HepG2 (cell line): ENCODE data around the gene PPP2R5C.

ENCODE experiments used
- CBFB ChIP-seq: sonication (generic); formaldehyde crosslinking; IDR thresholded peaks from 2 replicates; pipeline ENCODE4 v1.4.0; 2020; ENCODE audit warnings: missing genetic modification reagents
- MTF2 ChIP-seq: sonication (generic); formaldehyde crosslinking; IDR thresholded peaks from 2 replicates; pipeline ENCODE4 v1.5.0; 2020; ENCODE audit warnings: missing genetic modification reagents, borderline replicate concordance
- NFKB2 ChIP-seq: sonication (generic); formaldehyde crosslinking; IDR thresholded peaks from 2 replicates; pipeline ENCODE4 v1.4.0; 2020; ENCODE audit warnings: missing genetic modification reagents, borderline replicate concordance
- NR1H2 ChIP-seq: sonication (generic); formaldehyde crosslinking; IDR thresholded peaks from 2 replicates; pipeline ENCODE4 v1.8.1; 2022; ENCODE audit warnings: low read depth, missing genetic modification reagents, borderline replicate concordance
- SRSF1 ChIP-seq: fragments of 200-400 bp; formaldehyde crosslinking; optimal IDR thresholded peaks from 2 replicates; pipeline ENCODE3; 2017; ENCODE audit warnings: mild to moderate bottlenecking, low read depth, low read length, moderate library complexity
- ZNF263 ChIP-seq: sonication (generic); formaldehyde crosslinking; IDR thresholded peaks from 2 replicates; pipeline ENCODE4 v1.4.0; 2020; ENCODE audit warnings: missing genetic modification reagents
- ZNF34 ChIP-seq: sonication (generic); formaldehyde crosslinking; IDR thresholded peaks from 2 replicates; pipeline ENCODE4 v1.4.0; 2020; ENCODE audit warnings: mild to moderate bottlenecking, missing genetic modification reagents, borderline replicate concordance
- ZNF468 ChIP-seq: sonication (generic); formaldehyde crosslinking; IDR thresholded peaks from 2 replicates; pipeline ENCODE4 v1.8.0; 2022; ENCODE audit warnings: mild to moderate bottlenecking, moderate library complexity, missing genetic modification reagents
- TF ChIP-seq, protein P1 (sequence below): sonication (generic); formaldehyde crosslinking; IDR thresholded peaks from 2 replicates; pipeline ENCODE4 v1.4.0; 2020; ENCODE audit warnings: mild to moderate bottlenecking, missing genetic modification reagents
- TF ChIP-seq, protein P2 (sequence below): sonication (generic); formaldehyde crosslinking; IDR thresholded peaks from 2 replicates; pipeline ENCODE4 v1.8.0; 2022; ENCODE audit warnings: low read depth, missing genetic modification reagents

DNA sequence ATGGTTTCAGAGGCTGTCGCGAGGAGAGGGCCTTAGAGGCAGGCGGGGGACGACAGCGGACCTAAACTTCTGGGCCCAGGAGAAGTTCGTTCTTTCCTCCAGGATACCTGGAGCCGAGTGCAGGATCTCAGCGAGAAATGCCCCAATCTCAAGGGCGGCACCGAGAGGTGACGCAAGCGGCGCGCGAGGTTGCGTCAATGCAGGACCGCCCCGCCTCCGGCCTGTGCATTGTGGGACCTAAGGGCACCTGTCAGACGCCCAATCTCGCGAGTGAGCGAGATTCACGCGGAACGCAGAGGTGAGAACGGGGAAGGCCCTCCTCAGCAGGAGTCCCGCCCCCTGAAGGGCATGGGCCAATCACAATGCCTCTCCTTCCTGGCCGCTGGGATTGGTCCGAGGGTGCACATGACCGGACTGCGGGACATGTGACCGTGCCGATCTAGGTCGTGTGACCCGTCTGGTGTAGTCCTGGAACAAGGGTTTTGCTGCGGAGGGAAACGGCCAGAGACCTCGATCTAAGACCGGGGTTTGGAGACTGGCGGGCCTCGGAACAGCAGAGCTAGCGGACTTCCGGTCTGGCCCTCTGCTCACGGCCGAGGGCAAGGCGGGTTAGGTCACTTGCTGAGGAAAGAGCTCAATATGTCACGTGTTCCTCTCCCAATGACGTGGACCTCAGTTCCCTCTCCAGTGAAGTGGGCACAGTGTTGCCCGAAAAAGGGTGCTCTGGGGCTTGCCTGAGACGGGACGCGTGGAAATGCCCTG lies 186.6 kb downstream of the PPP2R5C start:
- TF ChIP-seq, protein P1, sequence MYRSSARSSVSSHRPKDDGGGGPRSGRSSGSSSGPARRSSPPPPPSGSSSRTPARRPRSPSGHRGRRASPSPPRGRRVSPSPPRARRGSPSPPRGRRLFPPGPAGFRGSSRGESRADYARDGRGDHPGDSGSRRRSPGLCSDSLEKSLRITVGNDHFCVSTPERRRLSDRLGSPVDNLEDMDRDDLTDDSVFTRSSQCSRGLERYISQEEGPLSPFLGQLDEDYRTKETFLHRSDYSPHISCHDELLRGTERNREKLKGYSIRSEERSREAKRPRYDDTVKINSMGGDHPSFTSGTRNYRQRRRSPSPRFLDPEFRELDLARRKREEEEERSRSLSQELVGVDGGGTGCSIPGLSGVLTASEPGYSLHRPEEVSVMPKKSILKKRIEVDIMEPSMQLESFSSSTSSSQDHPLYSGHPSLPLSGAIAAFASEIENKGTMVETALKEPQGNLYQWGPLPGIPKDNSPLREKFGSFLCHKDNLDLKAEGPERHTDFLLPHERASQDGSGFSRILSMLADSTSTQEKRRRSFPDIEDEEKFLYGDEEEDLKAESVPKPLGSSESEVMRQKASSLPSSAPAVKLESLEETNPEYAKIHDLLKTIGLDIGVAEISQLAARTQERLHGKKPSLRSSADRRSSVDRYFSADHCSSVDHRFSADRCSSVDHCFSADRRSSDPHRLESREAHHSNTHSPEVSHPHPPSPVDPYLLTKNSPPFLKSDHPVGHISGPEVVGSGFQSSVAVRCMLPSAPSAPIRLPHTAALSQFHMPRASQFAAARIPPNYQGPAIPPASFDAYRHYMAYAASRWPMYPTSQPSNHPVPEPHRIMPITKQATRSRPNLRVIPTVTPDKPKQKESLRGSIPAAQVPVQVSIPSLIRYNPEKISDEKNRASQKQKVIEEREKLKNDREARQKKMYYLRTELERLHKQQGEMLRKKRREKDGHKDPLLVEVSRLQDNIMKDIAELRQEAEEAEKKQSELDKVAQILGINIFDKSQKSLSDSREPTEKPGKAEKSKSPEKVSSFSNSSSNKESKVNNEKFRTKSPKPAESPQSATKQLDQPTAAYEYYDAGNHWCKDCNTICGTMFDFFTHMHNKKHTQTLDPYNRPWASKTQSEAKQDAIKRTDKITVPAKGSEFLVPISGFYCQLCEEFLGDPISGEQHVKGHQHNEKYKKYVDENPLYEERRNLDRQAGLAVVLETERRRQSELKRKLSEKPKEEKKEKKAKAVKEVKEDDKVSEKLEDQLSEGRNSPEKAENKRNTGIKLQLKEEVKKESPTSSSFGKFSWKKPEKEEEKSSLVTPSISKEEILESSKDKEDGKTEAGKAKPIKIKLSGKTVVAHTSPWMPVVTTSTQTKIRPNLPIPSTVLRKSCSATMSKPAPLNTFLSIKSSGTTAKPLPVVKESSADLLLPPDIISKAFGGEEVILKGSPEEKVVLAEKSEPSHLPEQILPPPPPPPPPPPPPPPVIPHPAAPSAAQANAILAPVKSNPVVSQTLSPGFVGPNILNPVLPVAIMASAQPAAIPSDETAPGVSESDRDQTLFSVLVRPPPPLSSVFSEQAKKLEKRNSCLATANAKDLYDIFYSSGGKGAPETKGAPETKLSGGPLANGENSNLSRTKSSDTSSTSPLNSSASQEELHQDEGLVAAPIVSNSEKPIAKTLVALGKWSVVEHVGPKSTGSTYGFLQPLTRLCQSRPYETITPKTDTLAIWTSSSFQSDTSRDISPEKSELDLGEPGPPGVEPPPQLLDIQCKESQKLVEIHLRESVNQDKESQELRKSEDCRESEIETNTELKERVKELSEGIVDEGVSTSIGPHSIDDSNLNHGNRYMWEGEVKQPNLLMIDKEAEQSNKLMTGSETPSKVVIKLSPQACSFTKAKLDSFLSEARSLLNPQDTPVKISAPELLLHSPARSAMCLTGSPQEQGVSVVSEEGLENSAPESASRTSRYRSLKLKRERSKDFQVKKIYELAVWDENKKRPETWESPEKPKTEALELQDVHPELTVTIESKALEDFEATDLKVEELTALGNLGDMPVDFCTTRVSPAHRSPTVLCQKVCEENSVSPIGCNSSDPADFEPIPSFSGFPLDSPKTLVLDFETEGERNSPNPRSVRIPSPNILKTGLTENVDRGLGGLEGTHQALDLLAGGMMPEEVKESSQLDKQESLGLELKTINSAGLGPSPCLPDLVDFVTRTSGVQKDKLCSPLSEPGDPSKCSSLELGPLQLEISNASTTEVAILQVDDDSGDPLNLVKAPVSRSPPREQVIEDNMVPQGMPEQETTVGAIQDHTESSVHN (CRISPR knock-in tag) = 0 out of 2 replicates have a peak, but pooled peaks have one; percentile 52
- no peak; the same call in 1 of the 2 replicates for TF ChIP-seq CBFB (CRISPR knock-in tag)
- TF ChIP-seq, protein P2, sequence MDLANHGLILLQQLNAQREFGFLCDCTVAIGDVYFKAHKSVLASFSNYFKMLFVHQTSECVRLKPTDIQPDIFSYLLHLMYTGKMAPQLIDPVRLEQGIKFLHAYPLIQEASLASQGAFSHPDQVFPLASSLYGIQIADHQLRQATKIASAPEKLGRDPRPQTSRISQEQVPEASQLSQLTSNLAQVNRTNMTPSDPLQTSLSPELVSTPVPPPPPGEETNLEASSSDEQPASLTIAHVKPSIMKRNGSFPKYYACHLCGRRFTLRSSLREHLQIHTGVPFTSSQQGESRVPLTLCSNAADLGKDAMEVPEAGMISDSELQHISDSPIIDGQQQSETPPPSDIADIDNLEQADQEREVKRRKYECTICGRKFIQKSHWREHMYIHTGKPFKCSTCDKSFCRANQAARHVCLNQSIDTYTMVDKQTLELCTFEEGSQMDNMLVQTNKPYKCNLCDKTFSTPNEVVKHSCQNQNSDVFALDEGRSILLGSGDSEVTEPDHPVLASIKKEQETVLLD (CRISPR knock-in tag) = 0 out of 2 replicates have a peak, but pooled peaks have one; percentile 17
- TF ChIP-seq MTF2 (CRISPR knock-in tag) = no peak
- TF ChIP-seq ZNF263 = no peak
- peak; percentile 88; the same call in 1 of the 2 replicates for TF ChIP-seq NFKB2
- no peak; the same call in 1 of the 2 replicates for TF ChIP-seq NR1H2 (CRISPR knock-in tag)
- TF ChIP-seq SRSF1 = peak; percentile 61
- TF ChIP-seq ZNF468 (CRISPR knock-in tag) = no peak
- TF ChIP-seq ZNF34 = no peak
